ENCODE results near the gene ZNF500.

Gene ZNF500

DNA sequence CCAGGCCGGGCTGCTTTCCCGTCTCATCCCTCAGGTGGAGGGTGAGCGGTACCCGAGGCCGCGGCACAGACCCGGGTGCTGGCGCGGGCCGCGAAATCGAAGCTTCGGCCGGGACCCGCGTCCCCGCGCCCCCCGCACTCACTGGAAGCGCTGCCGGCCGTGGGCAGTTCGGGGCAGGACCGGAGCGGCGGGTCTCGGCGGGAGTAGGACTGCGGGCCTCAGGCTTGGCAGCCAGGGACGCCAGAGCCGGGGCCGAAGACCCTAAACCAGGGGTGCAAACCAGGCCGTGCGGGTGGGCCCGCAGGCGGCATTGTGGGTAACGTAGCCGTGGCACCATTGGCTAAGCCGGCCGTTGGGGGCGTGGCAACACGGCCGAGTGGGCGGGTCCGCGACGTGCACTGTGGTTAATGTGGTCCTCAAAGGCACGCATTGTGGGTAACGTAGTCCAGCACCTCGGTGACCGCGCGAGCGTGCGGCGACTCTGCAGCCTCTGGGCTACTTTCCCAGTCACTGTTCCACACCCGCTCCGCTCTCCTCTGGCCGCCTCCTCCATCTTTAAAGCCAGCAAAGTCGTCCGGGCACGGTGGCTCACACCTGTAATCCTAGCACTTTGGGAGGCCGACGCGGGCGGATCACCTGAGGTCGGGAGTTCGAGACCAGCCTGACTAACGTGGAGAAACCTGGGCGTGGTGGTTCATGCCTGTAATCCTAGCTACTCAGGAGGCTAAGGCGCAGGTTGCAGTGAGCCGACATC is at the start of gene ZNF500:
Gene ZNF500 (minus strand): TSS at position 288 of the 754 bp plus-strand sequence. CDS start 1,184 bp downstream, outside the sequence.
- peak; percentile 95 for DNase-seq (ENCODE audit: low spot score)

GRCh38 chr16:4814542-4815173 is 47.7 kb upstream of the ZNF500 start:
- no peak for DNase-seq (ENCODE audit: low spot score)

GRCh38 chr16:4814046-4814445 is 47.1 kb upstream of the ZNF500 start:
- no peak for DNase-seq (ENCODE audit: low spot score)

DNA sequence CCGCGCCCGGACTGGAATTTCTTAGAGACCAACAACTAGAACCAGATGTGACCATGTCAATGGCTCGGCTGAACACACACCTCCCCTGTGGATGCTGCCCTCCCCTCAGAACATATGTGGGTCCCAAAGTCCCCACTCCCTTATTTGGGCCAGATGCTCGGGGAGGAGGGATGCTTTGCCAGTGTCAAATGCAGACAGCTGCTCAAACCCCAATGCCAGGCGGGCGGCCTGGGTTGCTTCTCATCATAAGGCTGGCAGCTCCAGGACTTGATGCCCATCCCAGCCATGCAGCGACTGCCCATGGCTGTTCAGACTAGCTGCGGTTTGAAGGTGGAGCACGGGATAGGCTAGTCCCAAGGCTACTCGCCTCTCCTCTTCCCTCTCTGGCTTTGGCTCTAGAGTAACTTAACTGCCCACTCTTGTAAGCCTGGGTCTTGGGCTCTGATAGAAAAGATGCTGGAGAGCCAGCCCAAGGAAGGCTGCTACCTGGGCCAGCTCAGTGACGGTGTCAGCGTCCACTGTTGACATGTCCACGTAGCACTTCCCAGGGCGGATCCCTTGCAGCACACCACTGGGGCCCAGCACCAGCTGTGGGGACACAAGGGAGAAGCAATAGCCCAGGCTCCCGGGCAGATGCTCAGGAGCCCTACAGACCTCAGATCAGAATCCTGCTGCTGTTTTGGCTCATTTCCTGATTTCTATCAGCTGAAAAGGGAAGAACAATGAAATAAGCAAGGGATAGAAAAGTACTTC is 46.5 kb upstream of the ZNF500 start:
- no peak for DNase-seq (ENCODE audit: low spot score)

- DNase-seq (ENCODE audit: low spot score): no peak
Measured at GRCh38 chr16:4811773-4812172, 44.8 kb upstream of the ZNF500 start.

GRCh38 chr16:4811242-4811641 is 44.3 kb upstream of the ZNF500 start:
- no peak for DNase-seq (ENCODE audit: low spot score)

DNA sequence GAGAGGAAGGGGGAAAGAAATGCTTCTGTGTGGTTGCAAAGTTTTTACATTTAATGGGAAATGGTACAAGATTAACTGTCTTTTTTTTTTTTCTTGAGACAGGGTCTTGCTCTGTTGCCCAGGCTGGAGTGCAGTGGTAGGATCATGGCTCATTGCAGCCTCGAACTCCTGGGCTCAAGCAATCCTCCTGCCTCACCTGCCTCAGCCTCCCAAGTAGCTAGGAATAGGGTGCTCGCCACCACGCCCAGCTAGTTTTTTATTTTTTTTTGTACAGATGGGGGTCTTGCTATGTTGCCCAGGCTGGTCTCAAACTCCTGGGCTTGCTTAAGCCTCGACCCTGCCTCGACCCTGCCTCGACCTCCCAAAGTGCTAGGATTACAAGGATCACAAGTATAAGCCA is 39.3 kb upstream of the ZNF500 start:
- no peak for DNase-seq (ENCODE audit: low spot score)

DNA sequence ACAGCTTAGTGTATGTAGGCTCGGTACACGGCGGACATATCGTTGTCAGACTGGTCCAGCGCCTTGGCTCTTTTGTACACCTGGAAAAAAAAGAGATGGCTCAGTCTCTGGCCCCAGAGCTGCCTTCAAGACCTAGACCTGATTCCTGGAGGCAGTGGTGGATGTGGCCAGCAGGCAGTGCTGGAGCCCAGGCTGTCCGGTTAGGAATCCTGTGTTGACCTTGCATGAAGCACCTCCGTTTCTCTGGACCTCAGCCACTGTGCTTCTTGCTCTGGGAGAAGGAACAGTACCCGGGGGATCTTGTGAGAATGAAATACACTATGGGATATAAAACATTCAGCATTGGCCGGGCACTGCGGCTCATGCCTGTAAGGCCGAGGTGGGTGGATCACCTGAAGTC is 38.3 kb upstream of the ZNF500 start:
- no peak for DNase-seq (ENCODE audit: low spot score)

GRCh38 chr16:4803898-4804762 is 37.2 kb upstream of the ZNF500 start:
- DNase-seq (ENCODE audit: low spot score): no peak

DNA sequence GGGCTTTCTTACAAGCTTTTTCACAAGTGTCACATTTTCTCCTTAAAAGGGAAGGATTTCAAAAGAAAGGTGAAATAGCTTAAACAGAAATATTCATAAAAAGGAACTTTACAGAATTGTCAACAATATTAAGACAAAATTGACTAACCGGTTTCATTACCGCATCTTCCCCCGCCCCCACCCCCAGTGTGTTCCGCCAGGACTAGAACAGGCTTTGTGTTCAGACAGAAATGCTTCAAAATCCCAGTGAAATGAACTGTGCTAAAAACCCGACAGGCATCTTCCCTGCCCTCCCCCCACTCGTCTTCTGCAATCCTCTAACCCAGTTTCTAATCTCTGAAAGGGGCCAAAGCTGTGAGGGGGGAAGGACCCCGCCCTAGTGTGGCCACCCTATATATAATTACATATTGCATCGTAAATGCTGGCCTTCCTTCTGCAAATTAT is 36.5 kb upstream of the ZNF500 start:
- no peak for DNase-seq (ENCODE audit: low spot score)

DNA sequence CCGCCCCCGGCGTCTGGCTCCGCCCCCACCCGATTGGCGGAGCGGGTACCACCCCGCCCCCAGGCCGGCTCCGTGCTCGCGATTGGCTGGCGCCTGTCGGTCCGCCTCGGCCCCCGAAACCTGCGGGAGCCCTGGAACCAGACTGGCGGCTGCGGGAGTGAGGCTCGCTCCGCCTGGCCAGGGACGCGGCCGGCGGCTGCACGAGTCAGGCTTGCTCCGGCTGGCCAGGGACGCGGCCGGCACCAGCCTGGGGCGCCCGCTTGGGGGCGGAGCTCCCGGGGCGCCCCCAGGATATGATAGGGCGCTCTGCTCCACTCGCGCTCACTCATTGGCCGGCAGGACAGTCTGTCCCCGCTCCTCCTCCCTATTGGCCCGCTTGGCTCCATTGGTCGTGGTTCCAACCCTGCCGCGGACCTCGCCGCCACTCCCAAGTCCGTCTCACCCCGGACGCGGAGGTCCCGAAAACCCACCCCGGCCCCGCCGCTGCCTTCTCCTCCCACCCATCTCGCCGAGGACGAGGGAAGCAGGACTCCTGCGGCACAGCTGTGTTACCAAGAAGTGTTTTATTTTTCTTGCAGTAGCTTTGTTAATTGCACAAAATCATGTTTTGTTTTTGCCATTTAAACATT is 35.8 kb upstream of the ZNF500 start:
- peak; percentile 85 for DNase-seq (ENCODE audit: low spot score)

DNA sequence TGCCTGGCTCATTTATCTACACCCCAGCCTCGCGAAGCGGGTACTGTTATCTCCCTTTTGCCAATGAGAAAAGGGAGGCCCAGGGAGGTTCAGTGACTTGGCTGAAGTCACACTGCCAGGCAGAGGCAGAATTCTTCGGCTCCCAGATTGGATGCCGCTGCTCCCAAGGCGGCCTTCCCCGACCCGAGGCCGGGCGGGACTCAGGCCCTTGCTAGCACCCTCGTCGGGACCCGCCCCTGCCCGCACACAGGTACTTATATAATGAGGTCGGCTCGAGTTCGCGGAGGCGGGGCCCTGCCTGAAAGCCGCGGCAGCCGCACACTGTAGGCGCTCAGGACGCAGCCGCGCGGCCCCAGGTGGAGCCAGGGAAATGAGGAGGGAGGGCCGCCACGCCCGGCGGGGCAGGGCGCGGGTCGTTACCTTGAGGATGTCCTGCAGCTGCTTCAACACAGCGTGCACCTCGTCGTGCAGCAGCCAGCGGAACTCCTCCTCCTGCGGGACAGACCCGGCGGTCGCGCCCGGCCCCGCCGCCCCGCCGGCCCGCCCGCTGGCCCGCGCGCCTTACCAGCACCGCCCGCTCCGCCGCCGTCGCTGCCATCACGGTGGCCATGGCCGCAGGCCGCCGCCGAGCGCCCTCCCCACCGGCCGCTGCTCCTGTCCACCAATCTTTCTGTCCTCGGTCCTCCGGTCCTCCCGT is 35.1 kb upstream of the ZNF500 start, which contains the start of gene ROGDI:
Gene ROGDI (minus strand): TSS at position 672 of the 697 bp plus-strand sequence. CDS start 62 bp downstream, at position 610.
- peak; percentile 88 for DNase-seq (ENCODE audit: low spot score)

DNA sequence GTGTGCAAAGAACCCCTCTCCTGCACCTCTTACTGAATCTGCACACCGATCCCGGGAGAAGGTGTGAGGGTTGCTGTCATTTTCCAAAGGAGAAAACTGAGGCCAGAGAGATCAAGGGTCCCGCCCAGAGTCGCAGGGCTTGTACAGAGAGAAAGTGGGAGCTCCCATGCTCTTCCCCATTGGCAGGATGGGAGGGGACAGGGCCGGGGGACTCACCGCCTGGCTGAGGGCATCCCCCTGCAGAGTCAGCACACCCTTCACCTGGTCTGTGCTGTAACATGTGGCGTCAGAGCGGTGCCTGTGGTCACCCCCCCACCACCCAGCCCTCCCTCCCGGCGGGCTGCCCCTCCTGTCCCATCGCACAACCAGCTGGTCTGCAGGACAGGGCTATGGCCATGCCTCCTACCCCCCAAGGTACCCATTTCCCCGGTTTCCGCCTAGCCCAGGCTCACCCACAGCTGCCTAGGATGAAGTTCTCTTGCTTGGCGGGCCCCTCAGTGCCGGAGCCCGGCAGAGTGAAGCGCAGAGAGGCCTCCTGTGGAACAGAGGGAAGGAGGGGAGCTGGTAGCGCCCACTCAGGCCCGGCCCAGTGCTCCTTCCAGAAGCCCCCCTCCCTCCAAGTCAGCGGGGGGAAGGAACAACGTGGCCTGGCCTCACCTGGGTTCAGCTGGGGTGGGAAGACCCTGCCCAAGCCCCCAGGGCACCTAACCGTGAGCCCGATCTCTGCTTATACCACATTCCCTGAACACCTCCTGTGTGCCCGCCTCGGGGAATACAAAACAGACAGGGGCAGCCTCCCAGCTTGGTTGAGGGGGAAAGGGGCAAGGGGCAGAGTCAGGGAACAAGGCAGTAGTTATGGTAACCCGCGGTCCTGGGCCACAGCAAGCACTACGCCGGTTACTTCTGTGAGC is 34.3 kb upstream of the ZNF500 start:
- DNase-seq (ENCODE audit: low spot score): no peak

DNA sequence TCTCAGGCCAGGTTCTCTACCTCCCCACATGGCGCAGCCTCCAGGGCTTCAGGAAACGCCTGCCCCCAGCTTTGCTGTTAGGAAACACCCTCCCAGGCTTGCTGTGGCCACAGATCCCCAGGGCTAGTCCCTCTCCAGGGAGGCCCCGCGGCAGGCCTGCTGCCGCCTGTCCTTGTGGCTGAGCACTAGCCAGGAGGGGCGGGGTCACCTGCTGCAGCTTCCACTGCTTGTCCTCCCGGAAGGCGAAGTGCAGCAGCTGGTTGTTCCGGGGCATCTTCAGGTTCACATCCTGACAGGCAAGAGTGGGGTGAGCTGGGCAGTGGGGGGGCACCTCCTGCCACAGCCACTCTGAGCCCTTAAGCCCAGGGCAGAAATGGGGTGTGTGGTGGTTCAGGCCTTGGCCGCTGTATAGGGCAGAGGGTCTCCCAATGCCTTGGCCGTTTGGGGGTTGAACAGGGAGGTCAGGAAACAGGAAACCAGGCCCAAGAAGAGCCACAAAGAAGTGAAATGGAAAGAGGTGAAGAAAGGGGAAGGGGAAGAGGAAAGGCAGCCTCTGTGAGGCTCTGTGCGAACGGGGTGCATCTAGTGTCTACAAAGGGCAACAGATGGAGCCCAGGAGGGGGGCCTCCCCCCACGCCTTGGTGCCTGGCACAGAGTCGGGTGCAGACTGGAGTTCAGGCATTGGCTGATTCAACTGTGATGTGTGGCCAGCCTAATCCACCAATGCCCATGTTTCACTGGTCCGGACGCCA is 33.5 kb upstream of the ZNF500 start:
- DNase-seq (ENCODE audit: low spot score): no peak

DNA sequence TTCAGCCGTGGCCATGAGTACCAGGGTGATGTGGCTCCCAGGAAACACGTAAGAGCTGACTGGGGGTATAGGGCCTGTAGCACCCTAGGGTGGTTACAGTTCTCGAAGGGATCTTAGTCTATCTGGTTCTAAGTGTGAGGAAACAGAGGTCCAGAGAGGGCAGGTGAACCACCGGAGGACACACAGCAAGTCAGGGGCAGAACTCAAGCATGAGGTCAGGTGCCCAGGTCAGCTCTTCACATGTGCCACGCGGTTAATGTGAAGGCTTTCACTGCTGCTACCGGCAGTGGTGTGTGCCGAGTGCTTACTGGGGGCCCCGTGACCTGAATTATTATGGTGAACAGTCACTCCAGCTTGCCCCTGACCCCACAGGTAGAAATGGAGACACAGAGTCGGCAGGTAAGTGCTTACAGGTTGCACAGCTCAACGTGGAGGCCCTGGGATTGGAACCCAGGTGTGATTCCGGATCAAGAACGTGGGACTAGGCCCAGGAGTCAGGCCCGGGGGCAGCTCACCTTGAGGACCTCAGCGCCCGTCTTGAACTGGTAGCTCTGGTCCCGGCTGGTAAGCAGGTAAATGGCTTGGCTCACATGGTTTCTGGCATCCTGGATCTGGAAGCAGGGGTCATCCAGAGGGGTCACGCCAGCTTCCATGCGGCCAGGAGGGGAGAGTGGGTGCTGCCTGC is 32.4 kb upstream of the ZNF500 start:
- no peak for DNase-seq (ENCODE audit: low spot score)

GRCh38 chr16:4798456-4798855 is 31.5 kb upstream of the ZNF500 start:
- no peak for DNase-seq (ENCODE audit: low spot score)

GRCh38 chr16:4797805-4798252 is 30.9 kb upstream of the ZNF500 start:
- no peak for DNase-seq (ENCODE audit: low spot score)
